ENCODE data around the gene ABCF2. TPM values are rescaled to one million over a fixed set of nuclear protein-coding genes. Genes with fewer than 3 reads are reported as not detected.

The ABCF2 gene
- total and polyA plus RNA-seq, 12 donors = 13.0 to 35.2 (median 29.5) TPM

GRCh38 chr7:151175793-151176311 is 51.2 kb downstream of the ABCF2 start:
- DNase-seq (no peak), ATAC-seq (no peak)
- Histone ChIP-seq H3K27me3 (peaks cover 0 to 47% (median 28%) of the 10 kb centered on the region in 7 donors), H3K4me3 (no peak overlapping the region), H3K9me3 (no peaks in the 10 kb centered on the region), H3K36me3 (peaks cover 0 to 8% (median 0%) of the 10 kb centered on the region in 9 donors), H3K27ac (no peak overlapping the region), H3K4me1 (peaks cover 0 to 6% (median 0%) of the 10 kb centered on the region in 9 donors)
- intact Hi-C loops (cut with DNase I) = loop anchor here in 2 of 10 donors (5.0 to 10.0 kb wide), 2 partner anchors 66 to 129 kb away; no protein-coding TSS in a partner anchor
- no peak for TF ChIP-seq CTCF (IDR thresholded peaks at IDR 0.05)
- 72 to 83% methylated on average over 23 of the region's 23 CpGs for WGBS, 2 donors

- Histone ChIP-seq H3K4me1 (peaks cover 0 to 10% (median 0%) of the 10 kb centered on the region in 9 donors), H3K9me3 (no peaks in the 10 kb centered on the region), H3K36me3 (peaks cover 0 to 5% (median 0%) of the 10 kb centered on the region in 9 donors), H3K27ac (no peak overlapping the region), H3K4me3 (no peak overlapping the region), H3K27me3 (peaks cover 0 to 51% (median 28%) of the 10 kb centered on the region in 7 donors)
- DNase-seq (no peak), ATAC-seq (no peak)
- WGBS, 2 donors = 78 to 80% methylated on average over 16 of the region's 16 CpGs
- intact Hi-C loops (cut with DNase I) = loop anchor here in 2 of 10 donors (5.0 to 10.0 kb wide), 2 partner anchors 67 to 130 kb away; no protein-coding TSS in a partner anchor
- TF ChIP-seq CTCF (IDR thresholded peaks at IDR 0.05) = no peak
Measured at GRCh38 chr7:151175047-151175792, 51.8 kb downstream of the ABCF2 start.

- H3K9me3 ChIP-seq = no peaks in the 10 kb centered on the region
- no peak for TF ChIP-seq CTCF (IDR thresholded peaks at IDR 0.05)
- WGBS, 2 donors = 58 to 62% methylated on average over 72 to 77 of the region's 77 CpGs
- H3K27me3 ChIP-seq = peaks cover 0 to 59% (median 29%) of the 10 kb centered on the region in 7 donors
- intact Hi-C loops (cut with DNase I) = loop anchor here in 8 of 10 donors (5.0 to 10.0 kb wide), 5 partner anchors 47 to 130 kb away; no protein-coding TSS in a partner anchor
- DNase-seq (peak; percentile 37 to 56), ATAC-seq (peak in 6 of 8 donors; percentile 25 to 53 (median 44))
- no peak overlapping the region for H3K27ac ChIP-seq
- peaks cover 0 to 10% (median 0%) of the 10 kb centered on the region in 9 donors for H3K4me1 ChIP-seq
- no peaks in the 10 kb centered on the region for H3K36me3 ChIP-seq
- no peak overlapping the region for H3K4me3 ChIP-seq
Measured at GRCh38 chr7:151174246-151175046, 52.6 kb downstream of the ABCF2 start.

Measured in heart right ventricle (tissue), 16 donors.